ENCODE results near the gene DNAH8.

DNAH8 gene

GRCh38 chr6:38806833-38807232 lies 91.7 kb downstream of the DNAH8 start:
- no peak overlapping the region for H3K4me3 ChIP-seq (ENCODE audit: low read depth, low read length)
- no peak for DNase-seq (ENCODE audit: low read depth, low spot score)
- ChIA-PET CTCF (no interaction called here), POLR2A (no interaction called here)
- no peak for TF ChIP-seq CTCF (IDR thresholded peaks at IDR 0.05; ENCODE audit: insufficient read depth, low read length, missing control alignments)

- POLR2A ChIA-PET = no interaction called here
- CTCF ChIA-PET = no interaction called here
- no peak for DNase-seq (ENCODE audit: low read depth, low spot score)
- H3K4me3 ChIP-seq (ENCODE audit: low read depth, low read length) = no peak overlapping the region
- no peak for TF ChIP-seq CTCF (IDR thresholded peaks at IDR 0.05; ENCODE audit: insufficient read depth, low read length, missing control alignments)
Observed at GRCh38 chr6:38808039-38808438, 92.9 kb downstream of the DNAH8 start.

GRCh38 chr6:38813041-38813823 lies 98.1 kb downstream of the DNAH8 start:
- ChIA-PET POLR2A (no interaction called here), CTCF (no interaction called here)
- DNase-seq (ENCODE audit: low read depth, low spot score) = no peak
- H3K4me3 ChIP-seq (ENCODE audit: low read depth, low read length) = no peak overlapping the region
- TF ChIP-seq CTCF (IDR thresholded peaks at IDR 0.05; ENCODE audit: insufficient read depth, low read length, missing control alignments) = no peak

GRCh38 chr6:38814761-38815160 lies 99.7 kb downstream of the DNAH8 start:
- CTCF ChIA-PET = no interaction called here

GRCh38 chr6:38815250-38815649 lies 100.1 kb downstream of the DNAH8 start:
- POLR2A ChIA-PET = no interaction called here
- no peak for DNase-seq (ENCODE audit: low read depth, low spot score)
- no peak for TF ChIP-seq CTCF (IDR thresholded peaks at IDR 0.05; ENCODE audit: insufficient read depth, low read length, missing control alignments)
- H3K4me3 ChIP-seq (ENCODE audit: low read depth, low read length) = no peak overlapping the region
- CTCF ChIA-PET = no interaction called here

More at GRCh38 chr6:38814761-38815160, 99.7 kb downstream of the DNAH8 start:
- H3K4me3 ChIP-seq (ENCODE audit: low read depth, low read length) = no peak overlapping the region
- no peak for DNase-seq (ENCODE audit: low read depth, low spot score)
- TF ChIP-seq CTCF (IDR thresholded peaks at IDR 0.05; ENCODE audit: insufficient read depth, low read length, missing control alignments) = no peak
- POLR2A ChIA-PET = no interaction called here

- DNase-seq (ENCODE audit: low read depth, low spot score) = no peak
- H3K4me3 ChIP-seq (ENCODE audit: low read depth, low read length) = no peak overlapping the region
- ChIA-PET CTCF (no interaction called here), POLR2A (no interaction called here)
- TF ChIP-seq CTCF (IDR thresholded peaks at IDR 0.05; ENCODE audit: insufficient read depth, low read length, missing control alignments) = no peak
Observed at GRCh38 chr6:38818691-38819090, 103.6 kb downstream of the DNAH8 start.

All from AG04449 (cell line).